Breast epithelium (tissue), 4 donors: Measurements from ENCODE around the gene SPRING1. TPM values are rescaled to one million over a fixed set of nuclear protein-coding genes. Genes with fewer than 3 reads are reported as not detected.
A peak's percentile ranks its signal among the peaks of the same experiment; 100 is the strongest.
"Not testable (repeated sequence)": the region's sequence is repeated elsewhere in the genome, so short reads cannot be mapped to it uniquely, and the experiment has no call there.

Experiments used
- DNase-seq, 2 donors: peaks; one replicate each; pipeline ENCODE4 v3.0.0-alpha.2; 2019; ENCODE audit warnings: low spot score in 2 of 2
- H3K27ac ChIP-seq, 2 donors: fragments of 200-600 bp; sonication (generic) in 1 of 2; one replicate each; pipeline ENCODE4 v1.5.1; 2016 to 2019; ENCODE audit warnings: mild to moderate bottlenecking in 1 of 2
- H3K27me3 ChIP-seq, 2 donors: fragments of 200-600 bp; sonication (generic) in 1 of 2; one replicate each; pipeline versions ENCODE4 v1.5.1 to v1.6.0; 2017 to 2019; ENCODE audit warnings: control low read depth in 1 of 2, mild to moderate bottlenecking in 1 of 2
- H3K36me3 ChIP-seq: fragments of 200-600 bp; one replicate; pipeline ENCODE4 v1.5.1; 2019
- H3K4me1 ChIP-seq, 2 donors: fragments of 200-600 bp; sonication (generic); one replicate each; pipeline ENCODE4 v1.5.1; 2016 to 2019; ENCODE audit warnings: control low read depth in 1 of 2
- H3K4me3 ChIP-seq, 3 donors: fragments of 200-600 bp; sonication (generic); 1 replicate in 2 of 3; 2 replicates in 1 of 3; pipeline ENCODE4 v1.5.1; 2016 to 2019; ENCODE audit warnings: mild to moderate bottlenecking in 3 of 3, moderate library complexity in 2 of 3
- H3K9me3 ChIP-seq, 2 donors: fragments of 200-600 bp; sonication (generic) in 1 of 2; one replicate each; pipeline ENCODE4 v1.5.1; 2016 to 2019; ENCODE audit warnings: control low read depth in 1 of 2
- POLR2A ChIP-seq: fragments of 450-650 bp; IDR thresholded peaks from one replicate; pipeline ENCODE4 v1.6.1; 2016; ENCODE audit warnings: antibody characterized with exemption, mild to moderate bottlenecking, moderate library complexity
- POLR2AphosphoS5 ChIP-seq, 3 donors: sonication (generic); formaldehyde crosslinking; IDR thresholded peaks; one replicate each; pipeline ENCODE4 v1.6.1; 2017; ENCODE audit warnings: antibody characterized with exemption in 3 of 3
- intact Hi-C: fragments of 100-400 bp; cut with DNase I; formaldehyde crosslinking; loops from one replicate; pipeline ENCODE4 v1.15.1; 2023; ENCODE audit warnings: low total_unique reads
- total RNA-seq, 3 donors: library from RNA; depleted of rRNA; stranded (reverse); fragments of >200 nt; gene quantifications; one replicate each; pipeline ENCODE4 v1.1.0, GENCODE V29; 2016
- TF ChIP-seq, protein P1 (sequence below), 3 donors: fragments of 450-650 bp; IDR thresholded peaks; one replicate each; pipeline ENCODE4 v1.5.1; 2016 to 2017; ENCODE audit warnings: antibody characterized with exemption in 3 of 3, mild to moderate bottlenecking in 3 of 3, moderate library complexity in 3 of 3

Gene SPRING1
- total RNA-seq, 3 donors from 2014 or later = 13.8 to 18.4 (median 15.7) TPM

GRCh38 chr12:116750298-116750697 lies 12.4 kb upstream of the SPRING1 start:
- Histone ChIP-seq H3K36me3 (no peaks in the 10 kb centered on the region), H3K4me3 (no peak overlapping the region), H3K27ac (no peak overlapping the region), H3K27me3 (no peaks in the 10 kb centered on the region), H3K9me3 (no peaks in the 10 kb centered on the region), H3K4me1 (no peaks in the 10 kb centered on the region)
- no peak for DNase-seq
- TF ChIP-seq, protein P1, sequence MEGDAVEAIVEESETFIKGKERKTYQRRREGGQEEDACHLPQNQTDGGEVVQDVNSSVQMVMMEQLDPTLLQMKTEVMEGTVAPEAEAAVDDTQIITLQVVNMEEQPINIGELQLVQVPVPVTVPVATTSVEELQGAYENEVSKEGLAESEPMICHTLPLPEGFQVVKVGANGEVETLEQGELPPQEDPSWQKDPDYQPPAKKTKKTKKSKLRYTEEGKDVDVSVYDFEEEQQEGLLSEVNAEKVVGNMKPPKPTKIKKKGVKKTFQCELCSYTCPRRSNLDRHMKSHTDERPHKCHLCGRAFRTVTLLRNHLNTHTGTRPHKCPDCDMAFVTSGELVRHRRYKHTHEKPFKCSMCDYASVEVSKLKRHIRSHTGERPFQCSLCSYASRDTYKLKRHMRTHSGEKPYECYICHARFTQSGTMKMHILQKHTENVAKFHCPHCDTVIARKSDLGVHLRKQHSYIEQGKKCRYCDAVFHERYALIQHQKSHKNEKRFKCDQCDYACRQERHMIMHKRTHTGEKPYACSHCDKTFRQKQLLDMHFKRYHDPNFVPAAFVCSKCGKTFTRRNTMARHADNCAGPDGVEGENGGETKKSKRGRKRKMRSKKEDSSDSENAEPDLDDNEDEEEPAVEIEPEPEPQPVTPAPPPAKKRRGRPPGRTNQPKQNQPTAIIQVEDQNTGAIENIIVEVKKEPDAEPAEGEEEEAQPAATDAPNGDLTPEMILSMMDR (IDR thresholded peaks at IDR 0.05) = no peak
- TF ChIP-seq POLR2AphosphoS5 (IDR thresholded peaks at IDR 0.05) (no peak), POLR2A (no peak)
- intact Hi-C loops = no loop called here

GRCh38 chr12:116749884-116750283 lies 12.0 kb upstream of the SPRING1 start:
- Histone ChIP-seq H3K27ac (no peak overlapping the region), H3K27me3 (no peaks in the 10 kb centered on the region), H3K36me3 (no peaks in the 10 kb centered on the region), H3K4me1 (no peaks in the 10 kb centered on the region), H3K4me3 (no peak overlapping the region), H3K9me3 (no peaks in the 10 kb centered on the region)
- TF ChIP-seq, protein P1 (IDR thresholded peaks at IDR 0.05) = no peak
- TF ChIP-seq POLR2A (no peak), POLR2AphosphoS5 (IDR thresholded peaks at IDR 0.05) (no peak)
- intact Hi-C loops = no loop called here
- no peak for DNase-seq

DNA sequence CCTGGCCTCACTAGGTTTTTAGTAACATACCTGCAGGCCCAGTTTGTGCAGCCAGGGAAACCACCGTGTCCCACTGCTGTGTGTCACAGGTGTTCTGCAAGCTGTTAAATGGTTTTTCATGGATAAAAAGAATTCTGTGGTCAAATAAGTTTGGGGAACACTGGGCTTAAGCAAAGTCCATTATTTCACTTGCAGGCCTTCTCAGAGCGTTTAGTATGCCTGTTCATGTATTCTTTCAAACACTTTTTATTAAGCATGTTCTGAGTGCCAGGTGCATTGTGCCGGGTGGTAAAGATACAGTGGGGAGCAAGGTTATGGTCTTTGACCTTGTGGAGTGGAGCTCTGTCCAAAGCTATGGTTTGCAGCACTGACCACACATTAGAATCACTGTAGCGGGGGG lies 7.7 kb upstream of the SPRING1 start:
- no peak for DNase-seq
- intact Hi-C loops = no loop called here
- no peak overlapping the region for H3K4me3 ChIP-seq
- H3K36me3 ChIP-seq = no peaks in the 10 kb centered on the region
- no peaks in the 10 kb centered on the region for H3K9me3 ChIP-seq
- H3K4me1 ChIP-seq = no peaks in the 10 kb centered on the region
- no peaks in the 10 kb centered on the region for H3K27me3 ChIP-seq
- no peak for TF ChIP-seq POLR2A
- TF ChIP-seq POLR2AphosphoS5 (IDR thresholded peaks at IDR 0.05) = no peak
- TF ChIP-seq, protein P1 (IDR thresholded peaks at IDR 0.05) = no peak
- H3K27ac ChIP-seq = no peak overlapping the region

GRCh38 chr12:116744766-116745165 lies 6.9 kb upstream of the SPRING1 start:
- Histone ChIP-seq H3K27me3 (no peaks in the 10 kb centered on the region), H3K4me3 (no peak overlapping the region), H3K36me3 (no peaks in the 10 kb centered on the region), H3K27ac (no peak overlapping the region), H3K4me1 (no peaks in the 10 kb centered on the region), H3K9me3 (no peaks in the 10 kb centered on the region)
- TF ChIP-seq POLR2AphosphoS5 (IDR thresholded peaks at IDR 0.05) (no peak), POLR2A (no peak)
- TF ChIP-seq, protein P1 (IDR thresholded peaks at IDR 0.05) = no peak
- intact Hi-C loops = no loop called here
- peak in 1 of 2 donors; percentile 1 for DNase-seq

DNA sequence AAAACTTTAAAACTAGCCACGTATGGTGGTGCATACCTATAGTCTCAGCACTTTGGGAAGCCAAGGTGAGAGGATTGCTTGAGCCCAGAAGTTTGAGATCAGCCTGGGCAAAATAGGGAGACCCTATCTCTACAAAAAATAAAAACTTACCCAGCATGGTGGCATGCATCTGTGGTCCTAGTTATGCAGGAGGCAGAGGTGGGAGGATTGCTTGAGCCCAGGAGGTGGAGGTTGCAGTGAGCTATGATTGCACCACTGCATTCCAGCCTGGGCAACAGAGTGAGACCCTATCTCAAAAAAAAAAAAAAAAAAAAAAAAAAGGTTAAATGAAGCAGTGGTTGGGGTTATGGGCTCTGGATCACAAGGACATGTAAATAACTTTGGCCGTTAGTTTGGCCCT lies 4.9 kb upstream of the SPRING1 start:
- H3K27ac ChIP-seq, H3K4me3 ChIP-seq, H3K4me1 ChIP-seq, H3K9me3 ChIP-seq, H3K27me3 ChIP-seq, H3K36me3 ChIP-seq, DNase-seq, intact Hi-C loops: not testable (repeated sequence)

GRCh38 chr12:116739381-116739887 lies 1.6 kb upstream of the SPRING1 start:
- no peaks in the 10 kb centered on the region for H3K36me3 ChIP-seq
- TF ChIP-seq, protein P1 (IDR thresholded peaks at IDR 0.05) = no peak
- TF ChIP-seq POLR2AphosphoS5 (IDR thresholded peaks at IDR 0.05) (no peak), POLR2A (no peak)
- intact Hi-C loops = no loop called here
- no peak for DNase-seq
- H3K27me3 ChIP-seq = no peaks in the 10 kb centered on the region
- no peak overlapping the region for H3K27ac ChIP-seq
- H3K9me3 ChIP-seq = no peaks in the 10 kb centered on the region
- H3K4me3 ChIP-seq = no peak overlapping the region
- H3K4me1 ChIP-seq = no peaks in the 10 kb centered on the region
